Thyroid gland (tissue), 4 donors: ENCODE measurements around the gene ZNF423. TPM values are rescaled to one million over a fixed set of nuclear protein-coding genes. Genes with fewer than 3 reads are reported as not detected.

Source experiments
- DNase-seq, 2 donors: peaks; one replicate each; pipeline ENCODE4 v3.0.0-alpha.2; 2019
- H3K27ac ChIP-seq, 3 donors: fragments of 200-600 bp; sonication (generic); 1 replicate in 2 of 3; 2 replicates in 1 of 3; pipeline ENCODE4 v1.5.1; 2016 to 2019; ENCODE audit warnings: mild to moderate bottlenecking in 1 of 3, moderate library complexity in 1 of 3
- H3K27me3 ChIP-seq: fragments of 200-600 bp; sonication (generic); one replicate; pipeline ENCODE4 v1.5.1; 2019
- H3K36me3 ChIP-seq, 2 donors: fragments of 200-600 bp; sonication (generic); one replicate each; pipeline ENCODE4 v1.5.1; 2016 to 2019
- H3K4me1 ChIP-seq, 2 donors: fragments of 200-600 bp; sonication (generic); one replicate each; pipeline ENCODE4 v1.5.1; 2017 to 2019
- H3K4me3 ChIP-seq, 3 donors: fragments of 200-600 bp; sonication (generic); replicated peaks in 1 of 3; 1 replicate in 2 of 3; 2 replicates in 1 of 3; pipeline ENCODE4 v1.5.1; 2016; ENCODE audit warnings: mild to moderate bottlenecking in 1 of 3
- H3K9me3 ChIP-seq: fragments of 200-600 bp; sonication (generic); one replicate; pipeline ENCODE4 v1.5.1; 2017
- POLR2A ChIP-seq, 2 donors: fragments of 450-650 bp; IDR thresholded peaks; one replicate each; pipeline ENCODE4 v1.6.1; 2017; ENCODE audit warnings: antibody characterized with exemption in 2 of 2, mild to moderate bottlenecking in 2 of 2, moderate library complexity in 1 of 2
- WGBS, 2 donors: methylation state at CpG; one replicate each; pipeline ENCODE4 v1.1.5; 2017; 5-methylcytosine and 5-hydroxymethylcytosine counted together
- intact Hi-C: fragments of 100-400 bp; cut with DNase I; formaldehyde crosslinking; loops from one replicate; pipeline ENCODE4 v1.15.1; 2023
- total RNA-seq, 4 donors: library from RNA; depleted of rRNA; stranded (reverse); fragments of >200 nt; gene quantifications; one replicate each; pipeline ENCODE4 v1.2.3, GENCODE V29; 2016
- TF ChIP-seq, protein P1 (sequence below), 6 experiments: fragments of 200-600 bp in 3 of 6; fragments of 450-650 bp in 3 of 6; sonication (generic) in 3 of 6; IDR thresholded peaks; one replicate each; pipeline ENCODE4 v1.5.1; 2016 to 2019; ENCODE audit warnings: antibody characterized with exemption in 6 of 6, mild to moderate bottlenecking in 2 of 6, inconsistent platforms in 1 of 6, moderate library complexity in 1 of 6

ZNF423 gene
- total RNA-seq, 4 donors from 2014 or later, result 7.4 to 10.0 (median 8.5) TPM

DNA sequence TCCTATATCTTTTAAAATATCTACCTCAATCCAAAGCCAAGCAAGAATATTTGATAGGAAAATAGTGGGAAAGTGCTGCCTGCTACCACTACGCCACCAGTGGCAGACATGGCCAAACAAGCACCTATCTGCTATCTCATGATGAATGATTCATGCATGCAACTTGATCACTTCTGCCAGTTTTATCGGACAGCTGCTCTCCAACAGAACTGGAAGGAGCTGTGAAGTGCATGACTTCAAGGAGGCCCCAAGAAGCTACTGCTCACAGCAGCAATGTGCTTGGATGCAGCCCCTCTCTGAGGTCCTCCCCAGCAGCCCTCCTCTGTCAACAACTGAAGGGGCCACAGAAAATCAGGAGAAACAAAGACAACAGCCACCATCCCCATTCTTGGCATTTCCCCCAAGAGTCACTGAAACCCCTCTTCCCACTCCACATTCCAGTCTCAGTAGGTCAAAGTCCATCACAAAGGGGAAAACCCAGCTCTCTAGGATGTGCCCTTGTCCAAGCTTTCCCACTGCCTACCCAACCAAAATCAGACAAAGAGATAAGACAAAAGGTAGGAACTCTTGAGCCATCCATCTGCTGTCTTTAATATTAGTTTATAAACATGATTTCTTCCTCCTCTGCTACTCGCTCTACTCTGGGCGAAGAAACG, 267.1 kb downstream of the ZNF423 start:
- WGBS, 2 donors, result 87% methylated on average over 5 of the region's 5 CpGs
- intact Hi-C loops, result loop anchor here (10.0 kb wide), 1 partner anchor 174 kb away; no protein-coding TSS in a partner anchor
- no peak for DNase-seq
- Histone ChIP-seq H3K27ac (no peak overlapping the region), H3K9me3 (no peaks in the 10 kb centered on the region), H3K36me3 (no peaks in the 10 kb centered on the region), H3K4me1 (no peaks in the 10 kb centered on the region), H3K27me3 (no peaks in the 10 kb centered on the region), H3K4me3 (no peak overlapping the region)
- TF ChIP-seq, protein P1, sequence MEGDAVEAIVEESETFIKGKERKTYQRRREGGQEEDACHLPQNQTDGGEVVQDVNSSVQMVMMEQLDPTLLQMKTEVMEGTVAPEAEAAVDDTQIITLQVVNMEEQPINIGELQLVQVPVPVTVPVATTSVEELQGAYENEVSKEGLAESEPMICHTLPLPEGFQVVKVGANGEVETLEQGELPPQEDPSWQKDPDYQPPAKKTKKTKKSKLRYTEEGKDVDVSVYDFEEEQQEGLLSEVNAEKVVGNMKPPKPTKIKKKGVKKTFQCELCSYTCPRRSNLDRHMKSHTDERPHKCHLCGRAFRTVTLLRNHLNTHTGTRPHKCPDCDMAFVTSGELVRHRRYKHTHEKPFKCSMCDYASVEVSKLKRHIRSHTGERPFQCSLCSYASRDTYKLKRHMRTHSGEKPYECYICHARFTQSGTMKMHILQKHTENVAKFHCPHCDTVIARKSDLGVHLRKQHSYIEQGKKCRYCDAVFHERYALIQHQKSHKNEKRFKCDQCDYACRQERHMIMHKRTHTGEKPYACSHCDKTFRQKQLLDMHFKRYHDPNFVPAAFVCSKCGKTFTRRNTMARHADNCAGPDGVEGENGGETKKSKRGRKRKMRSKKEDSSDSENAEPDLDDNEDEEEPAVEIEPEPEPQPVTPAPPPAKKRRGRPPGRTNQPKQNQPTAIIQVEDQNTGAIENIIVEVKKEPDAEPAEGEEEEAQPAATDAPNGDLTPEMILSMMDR (IDR thresholded peaks at IDR 0.05), result no peak
- TF ChIP-seq POLR2A (IDR thresholded peaks at IDR 0.05), result no peak

DNA sequence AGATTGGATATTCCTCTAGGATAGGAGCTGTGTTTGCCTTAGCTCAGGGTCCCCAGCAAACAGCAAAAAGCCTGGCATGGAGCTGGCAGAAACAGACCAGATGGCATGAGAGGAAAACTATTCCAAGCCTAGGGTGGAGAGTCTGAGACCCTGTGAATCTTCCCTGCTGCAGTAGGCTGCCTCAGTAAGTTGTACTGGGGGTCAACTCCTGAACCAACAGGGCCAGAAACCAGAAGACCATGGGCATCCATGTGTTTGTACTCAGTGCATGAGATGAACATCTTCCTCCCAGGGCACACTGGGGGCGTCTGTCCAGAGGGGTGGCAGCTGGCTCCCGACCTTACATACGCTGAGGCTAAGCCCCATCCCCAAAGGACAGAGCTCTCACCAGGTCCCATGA, 267.9 kb downstream of the ZNF423 start:
- H3K27ac ChIP-seq, result no peak overlapping the region
- no peaks in the 10 kb centered on the region for H3K4me1 ChIP-seq
- H3K27me3 ChIP-seq, result no peaks in the 10 kb centered on the region
- no peaks in the 10 kb centered on the region for H3K9me3 ChIP-seq
- TF ChIP-seq POLR2A (IDR thresholded peaks at IDR 0.05), result no peak
- TF ChIP-seq, protein P1 (IDR thresholded peaks at IDR 0.05), result no peak
- 89 to 94% methylated on average over 3 of the region's 3 CpGs for WGBS, 2 donors
- H3K4me3 ChIP-seq, result no peak overlapping the region
- no peaks in the 10 kb centered on the region for H3K36me3 ChIP-seq
- no peak for DNase-seq
- intact Hi-C loops, result loop anchor here (10.0 kb wide), 1 partner anchor 173 kb away; no protein-coding TSS in a partner anchor

DNA sequence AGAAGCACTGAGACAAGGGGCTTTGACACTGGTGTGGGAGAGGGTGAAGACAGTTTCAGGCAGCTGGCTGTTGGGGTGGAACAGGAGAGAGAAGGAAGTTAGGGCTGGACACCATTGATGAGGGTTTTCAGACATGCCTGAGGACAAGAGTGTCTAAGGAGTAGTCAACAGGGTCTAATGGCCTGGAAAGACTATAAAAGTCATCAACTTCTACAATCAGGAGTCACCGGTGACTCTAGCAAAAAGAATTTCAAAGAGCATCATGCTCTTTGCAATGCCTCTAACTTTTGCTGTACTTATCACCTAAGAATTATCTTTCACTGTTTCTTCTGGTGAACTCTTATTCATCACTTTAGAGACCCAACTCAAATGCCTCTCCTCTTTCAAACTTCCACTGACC, 268.4 kb downstream of the ZNF423 start:
- no peaks in the 10 kb centered on the region for H3K9me3 ChIP-seq
- no peaks in the 10 kb centered on the region for H3K36me3 ChIP-seq
- no peaks in the 10 kb centered on the region for H3K4me1 ChIP-seq
- intact Hi-C loops, result loop anchor here (10.0 kb wide), 1 partner anchor 173 kb away; no protein-coding TSS in a partner anchor
- peak overlapping the region in 1 of 3 donors; percentile 5 for H3K27ac ChIP-seq
- 82 to 93% methylated on average over 1 of the region's 1 CpG for WGBS, 2 donors
- no peak for DNase-seq
- H3K4me3 ChIP-seq, result no peak overlapping the region
- TF ChIP-seq, protein P1 (IDR thresholded peaks at IDR 0.05), result no peak
- no peak for TF ChIP-seq POLR2A (IDR thresholded peaks at IDR 0.05)
- no peaks in the 10 kb centered on the region for H3K27me3 ChIP-seq

DNA sequence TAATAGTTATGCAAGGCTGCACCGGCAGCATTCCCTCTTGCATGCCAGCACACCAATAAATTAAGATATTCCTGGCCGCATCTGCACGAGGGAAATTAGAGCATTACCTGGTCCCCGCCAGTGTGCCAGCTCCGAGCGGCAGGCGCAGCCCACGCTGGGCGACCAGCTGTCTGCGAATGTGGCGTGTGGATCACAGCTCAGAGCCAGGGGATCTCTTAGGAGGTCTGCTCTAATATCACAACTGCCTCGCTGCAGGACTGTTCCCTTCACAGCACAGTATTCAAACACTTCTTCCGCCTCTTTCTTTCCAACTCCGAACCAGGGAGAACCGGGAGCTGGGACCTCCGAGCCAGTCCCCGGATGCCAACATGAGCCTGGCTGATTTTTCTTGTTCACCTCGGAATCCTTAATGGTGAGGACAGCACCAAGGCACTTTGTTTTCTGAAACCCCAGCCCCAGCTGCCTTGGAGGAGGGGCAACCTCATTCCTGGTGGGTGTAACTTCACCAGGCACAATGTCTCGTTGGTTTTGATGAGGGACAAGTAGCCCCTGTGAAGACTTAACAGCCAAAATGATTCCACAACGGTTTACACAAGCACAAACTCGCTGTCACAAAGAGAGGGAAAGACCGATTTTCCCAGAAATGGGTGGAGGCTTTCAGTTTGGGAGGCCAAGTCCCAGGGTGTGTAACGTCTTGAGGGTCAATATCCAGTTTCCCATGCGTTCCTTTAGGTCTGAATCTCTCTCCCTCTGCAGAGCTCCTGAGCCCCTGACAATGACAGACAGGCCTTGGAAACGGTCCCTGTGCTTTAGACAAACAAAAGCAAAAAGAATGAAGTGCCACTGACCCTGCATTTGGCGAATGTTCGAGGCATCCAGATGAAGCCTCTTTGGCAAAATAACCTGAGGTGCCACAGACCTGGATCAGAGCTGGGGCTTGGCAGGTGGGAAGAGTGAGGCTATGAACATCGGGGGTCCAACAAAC, 269.2 kb downstream of the ZNF423 start:
- Histone ChIP-seq H3K27me3 (no peaks in the 10 kb centered on the region), H3K27ac (peak overlapping the region in 1 of 3 donors; percentile 5), H3K4me1 (no peaks in the 10 kb centered on the region), H3K36me3 (no peaks in the 10 kb centered on the region), H3K4me3 (no peak overlapping the region), H3K9me3 (no peaks in the 10 kb centered on the region)
- no peak for TF ChIP-seq POLR2A (IDR thresholded peaks at IDR 0.05)
- TF ChIP-seq, protein P1 (IDR thresholded peaks at IDR 0.05), result no peak
- WGBS, 2 donors, result 77 to 80% methylated on average over 28 of the region's 28 CpGs
- no peak for DNase-seq
- intact Hi-C loops, result loop anchor here (10.0 kb wide), 1 partner anchor 172 kb away; no protein-coding TSS in a partner anchor
